Prostate gland (tissue), 2 donors: ENCODE results near the gene TUSC7. TPM values are rescaled to one million over a fixed set of nuclear protein-coding genes. Genes with fewer than 3 reads are reported as not detected.

Experiments used
- DNase-seq: peaks from one replicate; pipeline ENCODE4 v3.0.0-alpha.2; 2019; ENCODE audit warnings: low spot score
- H3K27ac ChIP-seq, 2 donors: fragments of 200-600 bp; sonication (generic); 2 replicates each; pipeline ENCODE4 v1.5.1; 2017 to 2019
- H3K27me3 ChIP-seq: fragments of 200-600 bp; sonication (generic); replicated peaks from 2 replicates; pipeline ENCODE4 v1.5.1; 2019; ENCODE audit not compliant: insufficient read depth
- H3K36me3 ChIP-seq, 2 donors: fragments of 200-600 bp; sonication (generic); 1 replicate in 1 of 2; 2 replicates in 1 of 2; pipeline versions ENCODE4 v1.5.1 to v1.8.1; 2017 to 2019
- H3K4me1 ChIP-seq: fragments of 200-600 bp; sonication (generic); replicated peaks from 2 replicates; pipeline ENCODE4 v1.5.1; 2019
- H3K4me3 ChIP-seq, 2 donors: fragments of 200-600 bp; sonication (generic); 2 replicates each; pipeline ENCODE4 v1.5.1; 2017 to 2019
- H3K9me3 ChIP-seq: fragments of 200-600 bp; sonication (generic); 2 replicates; pipeline ENCODE4 v1.5.1; 2017
- CTCF ChIP-seq, 4 experiments: fragments of 200-600 bp in 2 of 4; fragments of 450-650 bp in 2 of 4; sonication (generic) in 2 of 4; IDR thresholded peaks; 1 replicate in 3 of 4; 2 replicates in 1 of 4; pipeline ENCODE4 v1.5.1; 2016 to 2019; ENCODE audit warnings: antibody characterized with exemption in 4 of 4, mild to moderate bottlenecking in 2 of 4, moderate library complexity in 2 of 4
- POLR2A ChIP-seq: fragments of 450-650 bp; IDR thresholded peaks from one replicate; pipeline ENCODE4 v1.6.1; 2016; ENCODE audit warnings: antibody characterized with exemption, mild to moderate bottlenecking
- POLR2AphosphoS5 ChIP-seq: sonication (generic); formaldehyde crosslinking; IDR thresholded peaks from one replicate; pipeline ENCODE4 v1.6.1; 2017; ENCODE audit warnings: antibody characterized with exemption
- WGBS: methylation state at CpG from one replicate; pipeline ENCODE4 v1.1.5; 2018; 5-methylcytosine and 5-hydroxymethylcytosine counted together
- intact Hi-C: fragments of 100-400 bp; cut with DNase I; formaldehyde crosslinking; loops from one replicate; pipeline ENCODE4 v1.14.2; 2022
- total RNA-seq, 2 donors: library from RNA; depleted of rRNA; stranded (reverse); fragments of >200 nt; gene quantifications; one replicate each; pipeline ENCODE4 v1.1.0, GENCODE V29; 2016

Gene TUSC7
- total RNA-seq, 2 donors from 2014 or later, result not detected

- Histone ChIP-seq H3K4me3 (no peak overlapping the region), H3K4me1 (no peaks in the 10 kb centered on the region), H3K27me3 (no peaks in the 10 kb centered on the region), H3K9me3 (no peaks in the 10 kb centered on the region), H3K36me3 (no peaks in the 10 kb centered on the region), H3K27ac (no peak overlapping the region)
- no peak for TF ChIP-seq POLR2AphosphoS5
- no peak for TF ChIP-seq CTCF (IDR thresholded peaks at IDR 0.05)
- TF ChIP-seq POLR2A, result no peak
- WGBS, result 79% methylated on average over 2 of the region's 2 CpGs
- no peak for DNase-seq
- intact Hi-C loops, result no loop called here
Observed at GRCh38 chr3:116734243-116734642, 24.7 kb downstream of the TUSC7 start.

GRCh38 chr3:116739678-116740077 lies 30.1 kb downstream of the TUSC7 start:
- no peak for TF ChIP-seq POLR2AphosphoS5
- no peaks in the 10 kb centered on the region for H3K9me3 ChIP-seq
- no peaks in the 10 kb centered on the region for H3K36me3 ChIP-seq
- no peak overlapping the region for H3K4me3 ChIP-seq
- WGBS, result 65% methylated on average over 2 of the region's 2 CpGs
- DNase-seq, result no peak
- no peak overlapping the region for H3K27ac ChIP-seq
- no peaks in the 10 kb centered on the region for H3K4me1 ChIP-seq
- H3K27me3 ChIP-seq, result no peaks in the 10 kb centered on the region
- intact Hi-C loops, result no loop called here

- Histone ChIP-seq H3K4me1 (no peaks in the 10 kb centered on the region), H3K27me3 (no peaks in the 10 kb centered on the region), H3K4me3 (no peak overlapping the region), H3K9me3 (no peaks in the 10 kb centered on the region), H3K36me3 (no peaks in the 10 kb centered on the region), H3K27ac (no peak overlapping the region)
- no peak for TF ChIP-seq CTCF (IDR thresholded peaks at IDR 0.05)
- no peak for TF ChIP-seq POLR2A
- TF ChIP-seq POLR2AphosphoS5, result no peak
- 95% methylated on average over 2 of the region's 2 CpGs for WGBS
- intact Hi-C loops, result no loop called here
- DNase-seq, result no peak
Observed at GRCh38 chr3:116740293-116740692, 30.7 kb downstream of the TUSC7 start.

- H3K27me3 ChIP-seq, result no peaks in the 10 kb centered on the region
- intact Hi-C loops, result no loop called here
- TF ChIP-seq POLR2A (no peak), CTCF (IDR thresholded peaks at IDR 0.05) (no peak), POLR2AphosphoS5 (no peak)
- H3K27ac ChIP-seq, result no peak overlapping the region
- no peaks in the 10 kb centered on the region for H3K4me1 ChIP-seq
- DNase-seq, result no peak
- H3K4me3 ChIP-seq, result no peak overlapping the region
- no peaks in the 10 kb centered on the region for H3K9me3 ChIP-seq
- H3K36me3 ChIP-seq, result no peaks in the 10 kb centered on the region
- WGBS, result 26% methylated on average over 1 of the region's 1 CpG
Observed at GRCh38 chr3:116741467-116741866, 31.9 kb downstream of the TUSC7 start.

- Histone ChIP-seq H3K9me3 (no peaks in the 10 kb centered on the region), H3K4me3 (no peak overlapping the region), H3K27me3 (no peaks in the 10 kb centered on the region), H3K4me1 (no peaks in the 10 kb centered on the region), H3K27ac (no peak overlapping the region), H3K36me3 (no peaks in the 10 kb centered on the region)
- intact Hi-C loops, result no loop called here
- DNase-seq, result no peak
- TF ChIP-seq POLR2A, result no peak
- TF ChIP-seq POLR2AphosphoS5, result no peak
- no peak for TF ChIP-seq CTCF (IDR thresholded peaks at IDR 0.05)
Observed at GRCh38 chr3:116743062-116743461, 33.5 kb downstream of the TUSC7 start.
